NCI-H748 (cell line): ENCODE results near the gene COX11.

Experiments
- DNase-seq: peaks from one replicate; lab custom pipeline; 2025; ENCODE audit not compliant: unreplicated experiment; lab: John Stamatoyannopoulos, UW

Gene COX11, protein sequence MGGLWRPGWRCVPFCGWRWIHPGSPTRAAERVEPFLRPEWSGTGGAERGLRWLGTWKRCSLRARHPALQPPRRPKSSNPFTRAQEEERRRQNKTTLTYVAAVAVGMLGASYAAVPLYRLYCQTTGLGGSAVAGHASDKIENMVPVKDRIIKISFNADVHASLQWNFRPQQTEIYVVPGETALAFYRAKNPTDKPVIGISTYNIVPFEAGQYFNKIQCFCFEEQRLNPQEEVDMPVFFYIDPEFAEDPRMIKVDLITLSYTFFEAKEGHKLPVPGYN

DNA sequence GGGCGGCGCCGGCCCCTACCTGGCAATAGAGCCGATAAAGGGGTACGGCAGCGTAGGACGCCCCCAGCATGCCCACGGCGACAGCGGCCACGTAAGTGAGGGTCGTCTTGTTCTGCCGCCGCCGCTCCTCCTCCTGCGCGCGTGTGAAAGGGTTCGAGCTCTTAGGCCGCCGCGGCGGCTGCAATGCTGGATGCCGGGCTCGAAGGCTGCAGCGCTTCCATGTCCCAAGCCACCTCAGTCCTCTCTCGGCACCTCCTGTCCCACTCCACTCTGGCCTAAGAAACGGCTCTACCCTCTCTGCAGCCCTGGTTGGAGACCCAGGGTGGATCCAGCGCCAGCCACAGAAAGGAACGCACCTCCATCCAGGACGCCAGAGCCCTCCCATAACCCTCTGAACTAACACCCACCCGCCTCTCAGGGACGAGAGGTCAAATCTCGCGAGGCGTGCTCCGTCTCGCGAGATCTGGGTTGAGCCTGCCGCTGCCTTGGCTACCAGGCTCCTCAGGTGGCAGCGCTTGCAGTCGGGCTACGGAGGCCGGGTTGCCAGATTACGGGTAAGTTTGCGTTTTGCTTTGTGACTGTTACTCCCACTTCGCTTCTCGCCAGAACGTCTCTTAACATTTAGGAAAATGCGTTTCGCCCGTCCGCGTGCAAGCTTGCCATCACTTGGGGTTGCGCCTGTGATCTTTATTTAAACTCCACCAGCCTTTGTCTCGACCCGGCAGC lies at the start of gene COX11, which contains the start of gene STXBP4:
TSS of gene COX11 (minus strand) at position 393 of the 726 bp plus-strand sequence. CDS start at position 385, 8 bp downstream.
TSS of gene STXBP4 (plus strand) at position 504 of the 726 bp plus-strand sequence. CDS start 17,455 bp downstream, outside the sequence.
- DNase-seq = peak; percentile 97

DNA sequence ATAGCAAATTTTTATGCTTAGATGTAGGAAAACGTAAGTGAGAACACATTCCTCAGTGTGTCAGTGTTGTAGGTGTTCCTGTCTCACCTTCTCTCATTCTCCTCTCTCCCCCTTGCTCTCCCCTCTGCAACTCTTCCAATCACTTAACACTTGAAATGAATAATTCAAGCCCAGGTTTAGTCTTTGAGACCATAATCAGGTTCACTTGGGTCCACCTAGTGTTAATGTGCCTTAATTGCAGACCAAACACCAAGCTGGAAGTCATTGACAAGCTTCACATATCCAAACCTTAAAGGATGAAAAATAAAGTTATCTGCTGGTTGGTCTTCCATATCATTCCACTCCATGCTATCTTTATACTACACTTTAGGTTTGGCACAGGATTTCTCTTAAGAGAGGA lies 37.1 kb upstream of the COX11 start:
- DNase-seq = peak; percentile 21

DNA sequence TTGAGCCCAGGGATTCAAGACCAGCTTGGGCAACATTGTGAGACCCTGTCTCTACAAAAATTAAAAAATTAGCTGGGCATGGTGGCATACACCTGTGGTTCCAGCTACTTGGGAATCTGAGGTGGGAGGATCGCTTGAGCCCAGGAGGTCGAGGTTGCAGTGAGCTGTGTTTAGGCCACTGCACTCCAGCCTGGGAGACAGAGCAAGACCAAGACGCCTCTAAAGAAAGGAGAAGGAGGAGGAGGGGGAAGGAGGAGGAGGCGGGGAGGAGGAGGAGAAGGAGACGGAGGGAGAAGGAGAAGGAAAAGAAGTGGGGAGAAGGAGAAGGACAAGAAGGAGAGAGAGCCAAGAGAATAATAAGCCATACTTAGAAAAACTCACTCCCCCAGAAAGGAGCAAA lies 36.0 kb upstream of the COX11 start:
- no peak for DNase-seq

DNA sequence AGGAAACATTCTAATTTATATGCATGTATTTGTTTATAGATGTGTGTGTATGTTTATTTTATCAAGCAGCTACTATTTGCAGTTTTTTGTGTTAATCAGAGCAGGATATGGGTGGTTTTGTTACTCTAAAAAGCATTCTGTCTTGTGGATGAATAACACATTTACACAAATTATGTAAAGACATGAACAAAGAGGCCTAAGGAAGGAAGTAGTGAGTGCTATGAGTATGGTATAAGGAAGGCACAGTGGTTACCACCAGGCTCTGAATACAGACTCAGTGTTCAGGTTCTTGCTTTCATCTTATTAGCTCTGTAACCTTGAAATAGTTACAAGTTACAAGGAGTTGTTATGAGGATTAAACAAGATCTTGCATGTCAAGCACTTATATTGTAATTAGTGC lies 34.0 kb upstream of the COX11 start:
- no peak for DNase-seq

DNA sequence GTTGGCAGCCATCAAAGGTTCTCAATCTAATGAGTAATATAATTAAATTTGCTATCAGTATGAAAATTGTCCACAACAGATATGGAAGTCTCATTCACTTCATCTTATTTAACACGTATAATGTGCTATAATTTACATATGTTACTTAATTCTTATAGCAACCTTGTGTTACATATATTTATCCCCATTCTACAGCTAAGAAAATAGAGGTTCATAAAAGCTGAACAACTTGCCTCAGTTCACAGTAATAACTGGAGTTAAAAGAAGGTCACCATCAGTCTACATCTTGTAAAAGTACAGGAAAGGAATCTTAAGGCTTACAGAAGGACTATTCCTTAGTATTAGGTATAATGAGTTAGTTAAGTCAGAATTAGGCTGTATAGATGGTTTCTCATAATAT lies 28.0 kb upstream of the COX11 start:
- DNase-seq = no peak

DNA sequence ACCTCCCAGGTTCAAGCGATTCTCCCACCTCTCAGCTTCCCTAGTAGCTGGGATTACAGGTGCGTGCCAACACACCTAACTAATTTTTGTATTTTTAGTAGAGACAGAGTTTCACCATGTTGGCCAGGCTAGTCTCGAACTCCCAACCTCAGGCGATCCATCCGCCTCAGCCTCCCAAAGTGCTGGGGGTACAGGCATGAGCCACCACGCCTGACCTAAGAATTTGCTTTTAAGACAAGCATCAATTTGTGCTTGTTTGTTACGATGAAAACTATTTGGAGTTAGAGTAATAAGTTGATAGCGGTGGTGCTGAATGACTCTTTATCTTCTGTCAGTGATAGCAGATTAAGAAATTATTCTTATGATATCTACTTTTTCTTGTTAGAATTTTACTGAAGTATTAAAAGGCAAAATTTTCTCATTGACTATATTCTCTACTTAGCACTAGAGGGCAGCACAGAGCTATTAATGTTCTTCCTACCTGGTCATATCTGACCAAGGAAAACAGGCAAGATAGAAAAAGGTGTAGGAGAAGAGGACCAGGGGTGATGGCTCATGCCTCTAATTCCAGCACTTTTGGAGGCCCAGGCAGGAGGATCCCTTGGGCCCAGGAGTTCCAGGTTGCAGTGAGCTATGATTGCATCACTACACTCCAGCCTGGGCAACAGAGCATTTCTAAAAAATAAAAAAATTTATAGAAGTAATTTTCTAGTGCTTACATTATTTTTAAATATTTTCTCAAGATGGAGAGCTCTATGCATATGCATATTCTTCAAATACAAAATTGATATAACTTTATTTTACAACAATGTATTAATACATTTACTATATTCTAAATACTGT lies 24.6 kb upstream of the COX11 start:
- peak; percentile 61 for DNase-seq

DNA sequence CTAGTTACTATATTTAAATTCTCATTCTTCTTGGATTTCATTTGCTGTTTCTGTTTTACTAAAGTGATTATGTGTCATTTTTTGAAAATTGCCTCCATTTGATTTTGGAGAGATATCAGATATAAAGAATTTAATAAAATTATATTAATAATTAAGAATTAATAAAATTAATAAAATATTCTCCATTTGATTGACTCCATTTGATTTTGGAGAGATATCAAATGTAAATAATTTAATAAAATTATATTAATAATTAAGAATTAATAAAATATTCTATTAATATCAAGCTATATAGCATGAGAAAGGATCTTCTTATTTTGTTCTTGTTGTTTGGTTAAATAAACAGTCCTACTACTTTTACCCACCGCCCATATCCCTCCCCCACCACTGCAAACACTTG lies 23.1 kb upstream of the COX11 start:
- DNase-seq = no peak

DNA sequence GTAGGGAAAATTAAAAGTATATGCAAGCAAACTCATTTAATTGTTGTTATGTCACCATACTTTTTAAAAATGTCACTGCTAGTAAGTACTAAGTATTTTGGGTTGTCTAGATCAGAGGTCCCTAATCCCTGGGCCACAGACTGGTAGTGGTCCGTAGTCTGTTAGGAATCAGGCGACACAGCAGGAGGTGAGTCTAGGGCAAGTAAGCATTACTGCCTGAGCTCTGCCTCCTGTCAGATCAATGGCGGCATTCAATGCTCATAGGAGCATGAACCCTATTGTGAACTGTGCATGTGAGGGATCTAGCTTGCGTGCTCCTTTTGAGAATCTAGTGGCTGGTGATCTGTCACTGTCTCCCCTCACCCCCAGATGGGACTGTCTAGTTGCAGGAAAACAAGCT lies 21.7 kb upstream of the COX11 start:
- no peak for DNase-seq

DNA sequence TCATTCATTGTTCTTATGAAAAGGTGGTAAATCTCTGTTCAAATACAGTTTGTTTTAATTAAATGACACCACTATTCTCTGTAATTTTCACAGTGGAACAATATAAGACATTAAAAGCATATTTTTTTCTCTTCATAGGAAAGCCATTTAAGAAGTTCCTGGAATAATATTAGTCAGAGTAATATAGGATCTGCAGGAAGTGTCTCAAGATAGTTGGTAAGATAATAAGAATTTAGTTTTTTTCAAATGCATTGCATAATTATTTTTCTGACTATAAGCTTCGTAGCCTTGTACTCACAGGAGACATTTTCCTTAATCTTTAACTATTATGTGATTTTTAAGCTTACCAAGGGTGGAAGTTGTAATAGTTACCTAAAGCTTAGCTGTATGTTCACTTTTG lies 17.0 kb upstream of the COX11 start:
- DNase-seq = no peak

DNA sequence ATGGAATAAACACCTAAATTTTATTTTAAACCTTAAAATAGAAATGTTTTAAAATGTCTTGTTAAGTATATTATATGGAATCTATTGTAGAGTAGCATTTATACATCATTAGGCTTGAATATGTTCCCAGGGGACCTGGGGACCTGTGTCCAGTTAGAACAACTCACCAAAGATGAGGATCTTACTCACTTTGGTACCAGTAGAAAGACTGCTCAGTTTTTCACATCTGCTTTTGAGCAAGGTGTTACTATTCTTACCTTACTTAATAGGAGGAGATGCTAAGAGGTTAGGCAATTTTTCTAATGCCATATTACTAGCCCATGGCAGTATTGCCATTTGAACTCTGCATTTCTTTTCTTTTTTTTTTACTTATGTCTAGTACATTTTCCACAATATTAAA lies 14.8 kb upstream of the COX11 start:
- no peak for DNase-seq

DNA sequence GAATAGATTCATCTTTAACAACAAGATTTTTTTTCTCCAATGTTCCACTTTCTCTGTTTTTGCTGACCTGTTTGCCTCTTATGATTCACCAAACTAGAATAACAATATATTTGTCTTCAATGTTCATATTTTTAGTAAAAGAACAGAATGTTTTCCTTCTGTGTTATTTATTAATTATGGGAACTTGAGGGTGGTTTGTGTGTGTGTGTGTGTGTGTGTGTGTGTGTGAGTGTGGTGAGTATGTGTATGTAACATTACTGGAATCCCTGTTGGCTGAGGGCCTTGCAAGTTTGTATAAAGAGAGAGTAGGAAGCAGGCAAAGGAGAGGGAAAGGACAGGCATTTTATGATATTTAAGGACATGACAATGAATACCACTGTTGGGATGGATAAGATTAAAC lies 13.9 kb upstream of the COX11 start:
- DNase-seq = no peak

DNA sequence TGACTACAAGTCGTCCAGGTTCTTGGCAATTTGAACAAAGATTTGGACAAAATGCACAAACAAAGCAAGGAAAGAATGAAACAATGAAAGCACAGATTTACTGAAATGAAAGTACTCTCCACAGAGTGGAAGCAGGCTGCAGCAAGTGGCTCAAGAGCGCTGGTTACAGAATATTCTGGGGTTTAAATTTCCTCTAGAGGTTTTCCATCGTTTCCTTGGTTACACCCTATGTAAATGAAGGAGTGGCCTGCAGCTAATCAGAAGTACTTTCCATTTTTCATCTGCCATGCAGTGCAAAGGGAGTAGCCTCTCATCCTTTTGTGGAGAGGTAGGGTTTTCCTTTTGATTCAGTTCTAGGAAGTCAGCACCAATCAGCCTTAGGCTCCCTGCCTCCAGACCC lies 11.9 kb upstream of the COX11 start:
- DNase-seq = peak; percentile 11

DNA sequence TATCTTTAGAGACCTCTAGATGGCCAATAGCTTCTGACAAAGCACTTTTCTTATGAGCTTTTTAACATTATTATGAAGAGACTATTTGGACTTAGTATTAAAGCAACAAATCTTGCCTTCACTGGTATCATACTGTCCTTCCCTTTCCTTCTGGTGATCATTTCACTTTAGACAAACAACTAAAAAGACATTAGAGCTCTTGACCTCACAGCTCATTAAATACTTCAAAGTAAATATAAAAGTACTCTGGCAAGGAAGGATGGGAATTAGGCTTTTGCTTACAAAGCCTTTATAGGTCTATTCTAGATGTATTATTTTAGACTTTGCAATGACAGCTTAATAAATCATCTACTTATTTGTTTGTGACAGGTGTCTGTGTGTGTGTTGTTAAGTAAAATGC lies 11.2 kb upstream of the COX11 start:
- DNase-seq = no peak

DNA sequence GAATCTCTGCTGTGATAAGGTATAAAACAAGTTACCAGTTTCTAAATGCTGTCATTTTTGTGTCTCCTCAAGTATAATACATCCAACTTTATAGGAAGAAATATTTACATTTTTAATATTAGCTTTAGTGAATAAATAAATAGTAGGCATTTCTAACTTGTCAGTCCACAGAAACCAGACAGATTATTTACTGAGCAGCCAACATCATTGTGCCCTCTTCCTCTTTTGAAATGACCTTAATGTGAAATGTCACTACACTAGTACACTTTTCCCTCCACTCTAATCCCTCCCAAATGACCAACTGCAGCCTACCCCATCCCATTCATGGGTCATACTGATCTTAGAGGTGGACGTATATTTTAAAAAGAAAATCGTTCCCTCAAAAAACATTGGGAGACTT lies 9.3 kb upstream of the COX11 start:
- DNase-seq = no peak

DNA sequence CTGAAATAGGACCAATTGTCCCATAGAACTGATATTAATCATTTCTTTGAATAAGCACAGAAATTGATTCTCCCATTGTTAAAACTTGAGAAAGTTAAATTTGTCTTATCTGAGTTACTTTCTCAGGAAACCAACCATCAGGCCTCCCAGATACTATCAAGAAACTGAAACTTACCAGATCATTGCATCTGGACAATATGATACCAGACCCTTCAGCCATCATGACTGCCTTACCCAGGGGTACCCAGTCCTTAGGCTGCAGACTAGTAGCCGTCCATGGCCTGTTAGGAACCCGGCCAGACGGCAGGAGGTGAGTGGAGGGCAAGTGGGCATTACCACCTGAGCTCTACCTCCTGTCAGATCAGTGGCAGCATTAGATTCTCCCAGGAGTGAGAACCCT lies 7.9 kb upstream of the COX11 start:
- no peak for DNase-seq

DNA sequence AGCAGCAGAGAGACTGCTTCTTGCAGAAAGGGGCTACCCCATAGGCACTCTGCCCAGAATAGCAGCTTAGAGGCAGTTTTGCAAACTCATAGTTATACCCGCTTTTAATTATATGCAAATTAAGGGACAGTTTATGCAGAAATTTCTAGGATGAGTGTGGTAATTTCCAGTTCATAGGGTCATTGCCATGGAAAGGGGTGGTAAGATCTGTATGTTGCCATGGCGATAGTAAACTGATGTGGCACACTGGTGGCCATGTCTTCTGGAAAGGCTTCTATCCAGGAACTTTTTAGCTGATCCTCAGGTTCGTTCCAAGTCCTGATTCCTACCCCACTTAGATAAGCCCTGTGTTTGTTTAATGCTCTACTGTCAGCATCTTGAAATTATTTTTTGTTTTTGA lies 6.3 kb upstream of the COX11 start:
- DNase-seq = no peak

DNA sequence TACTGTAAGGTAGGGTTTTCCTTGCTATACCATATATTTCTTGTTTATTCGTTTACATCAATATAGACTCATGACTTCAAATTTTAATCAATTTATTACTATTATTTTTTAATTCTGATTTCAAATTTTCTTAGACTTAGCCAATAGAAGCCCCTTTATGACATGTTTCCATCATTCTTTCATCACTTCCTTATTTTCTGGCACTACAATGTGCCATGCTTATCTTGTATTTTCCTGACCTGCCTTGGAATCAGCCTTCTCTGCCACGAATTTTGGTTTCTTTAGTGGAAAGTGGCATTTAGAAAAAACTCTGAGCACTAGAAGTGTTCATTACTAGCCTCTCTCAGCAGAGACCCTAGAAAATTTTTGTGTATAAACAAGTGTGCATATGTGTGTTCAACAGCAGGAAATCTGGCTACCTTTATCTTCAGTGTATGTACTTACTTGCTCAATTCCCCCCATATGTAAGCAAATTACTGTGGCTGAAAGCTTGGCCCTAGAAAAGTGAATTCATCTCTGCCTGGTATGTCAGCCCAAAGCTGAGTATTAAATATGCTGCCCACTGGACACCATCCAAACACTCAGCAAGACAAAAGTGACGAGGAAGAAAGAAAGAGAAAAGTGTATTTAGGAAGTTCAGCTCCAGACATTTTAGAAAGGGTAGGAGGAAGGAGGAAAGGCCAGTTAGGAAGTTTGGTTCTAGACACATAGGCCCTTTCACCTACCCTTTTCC lies 4.1 kb upstream of the COX11 start:
- no peak for DNase-seq

DNA sequence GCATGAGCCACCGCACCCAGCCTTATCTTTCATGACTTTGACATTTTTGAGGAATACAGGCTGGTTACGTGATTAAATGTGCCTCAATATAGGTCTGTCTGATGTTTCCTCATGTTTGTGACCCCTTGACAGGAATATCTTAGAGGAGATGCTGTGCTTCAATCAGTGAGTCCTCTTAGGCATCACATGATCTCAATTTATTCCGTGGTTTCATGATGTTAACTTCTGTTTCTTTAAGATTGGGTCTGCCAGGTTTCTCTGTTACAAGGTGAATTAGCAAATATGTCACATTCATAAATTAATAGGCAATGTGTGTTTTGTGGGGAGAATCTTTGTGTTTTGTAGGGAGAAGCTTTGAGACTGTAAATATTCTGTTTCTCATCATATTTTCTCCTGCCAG lies 3.4 kb upstream of the COX11 start:
- no peak for DNase-seq

DNA sequence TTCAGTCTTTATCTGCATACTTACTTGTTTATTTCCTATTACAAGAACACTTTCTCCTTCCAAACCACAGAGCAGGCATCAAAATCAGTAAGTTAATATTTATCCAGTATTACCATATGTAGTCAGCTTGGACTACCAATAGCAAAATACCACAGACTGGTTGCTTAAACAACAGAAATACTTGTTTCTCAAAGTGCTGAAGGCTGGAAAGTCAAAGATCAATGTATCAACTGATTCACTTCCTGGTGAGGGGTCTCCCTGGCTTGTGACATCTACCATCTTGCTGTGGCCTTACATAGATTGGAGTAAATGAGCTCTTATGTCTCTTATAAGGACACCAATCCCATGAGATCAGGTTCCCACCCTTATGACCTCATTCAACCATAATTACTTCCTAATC lies 2.7 kb upstream of the COX11 start:
- no peak for DNase-seq

DNA sequence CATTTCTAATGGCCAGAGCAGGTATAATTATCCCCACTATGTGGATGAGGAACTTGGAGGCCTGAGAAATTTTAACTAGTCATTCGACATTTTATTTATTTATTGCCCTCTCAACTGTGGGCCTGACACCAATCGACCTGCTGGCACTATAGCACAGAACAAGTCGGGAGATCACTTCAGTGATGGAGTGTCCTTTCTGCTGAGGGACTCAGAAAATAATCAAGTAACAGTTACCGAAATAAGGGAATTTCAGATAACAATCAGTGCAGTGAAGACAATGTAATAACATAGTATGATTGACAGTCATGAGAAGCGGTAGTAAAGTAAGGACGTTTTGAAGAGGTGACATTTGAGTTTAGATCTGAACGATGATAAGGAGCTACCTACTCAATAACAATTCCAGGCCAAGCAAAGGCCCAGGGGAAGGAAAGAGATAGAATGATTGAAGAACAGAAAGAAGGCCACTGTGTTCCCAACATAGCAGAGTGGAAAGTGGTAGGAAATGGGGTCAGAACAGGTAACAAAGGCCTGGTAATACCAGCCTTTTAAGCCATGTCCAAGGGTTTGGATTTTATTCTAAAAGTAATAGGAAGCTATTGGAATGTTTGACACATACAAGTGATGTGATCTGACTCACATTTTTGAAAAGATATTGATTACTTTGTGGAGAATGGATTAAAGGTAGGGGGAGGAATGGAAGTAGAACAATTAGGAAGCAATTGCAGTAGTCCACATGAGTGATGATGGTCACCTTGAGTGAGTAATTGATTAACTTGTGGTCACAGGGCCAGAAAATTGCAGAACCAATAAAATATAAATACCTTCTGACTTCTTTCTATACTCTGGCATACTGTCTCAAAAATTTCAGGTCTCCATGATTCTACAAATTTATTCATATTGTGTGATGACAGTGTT lies 1.5 kb upstream of the COX11 start:
- DNase-seq = no peak
